HL-60 (cell line): ENCODE measurements around the gene EME2.

ENCODE experiments used
- DNase-seq, 2 experiments: peaks; one replicate each; pipeline ENCODE4 v3.0.0-alpha.2; 2010 to 2020; ENCODE audit warnings: low read depth in 1 of 2, low spot score in 1 of 2
- H3K27ac ChIP-seq: fragments of 250-450 bp; sonication (Bioruptor Pico); replicated peaks from 2 replicates; pipeline ENCODE4 v1.5.1; 2020; ENCODE audit warnings: mild to moderate bottlenecking, moderate library complexity
- H3K27me3 ChIP-seq: fragments of 250-450 bp; sonication (Bioruptor Pico); 2 replicates; pipeline ENCODE4 v1.5.1; 2021; ENCODE audit warnings: mild to moderate bottlenecking, moderate library complexity; ENCODE audit not compliant: insufficient read depth, poor library complexity, severe bottlenecking
- H3K4me3 ChIP-seq: replicated peaks from 2 replicates; pipeline ENCODE4 v1.5.1; 2011; ENCODE audit warnings: mild to moderate bottlenecking, control low read depth, low read length; ENCODE audit not compliant: insufficient read depth
- GABPA ChIP-seq: IDR thresholded peaks from 2 replicates; pipeline ENCODE4 v1.6.1; 2012; ENCODE audit warnings: low read depth
- POLR2AphosphoS5 ChIP-seq: IDR thresholded peaks from 2 replicates; pipeline ENCODE4 v1.6.1; 2012; ENCODE audit warnings: low read depth
- SPI1 ChIP-seq: IDR thresholded peaks from 2 replicates; pipeline ENCODE4 v1.6.1; 2012; ENCODE audit warnings: low read depth, mild to moderate bottlenecking, borderline replicate concordance
- TF ChIP-seq, protein P1 (sequence below): IDR thresholded peaks from 2 replicates; pipeline ENCODE4 v1.6.1; 2012; ENCODE audit warnings: low read depth; ENCODE audit not compliant: insufficient replicate concordance
- TF ChIP-seq, protein P2 (sequence below): IDR thresholded peaks from one replicate; pipeline ENCODE4 v1.5.1; 2011; ENCODE audit warnings: low read length, control low read depth, inconsistent platforms; ENCODE audit not compliant: insufficient read depth

EME2 gene

DNA sequence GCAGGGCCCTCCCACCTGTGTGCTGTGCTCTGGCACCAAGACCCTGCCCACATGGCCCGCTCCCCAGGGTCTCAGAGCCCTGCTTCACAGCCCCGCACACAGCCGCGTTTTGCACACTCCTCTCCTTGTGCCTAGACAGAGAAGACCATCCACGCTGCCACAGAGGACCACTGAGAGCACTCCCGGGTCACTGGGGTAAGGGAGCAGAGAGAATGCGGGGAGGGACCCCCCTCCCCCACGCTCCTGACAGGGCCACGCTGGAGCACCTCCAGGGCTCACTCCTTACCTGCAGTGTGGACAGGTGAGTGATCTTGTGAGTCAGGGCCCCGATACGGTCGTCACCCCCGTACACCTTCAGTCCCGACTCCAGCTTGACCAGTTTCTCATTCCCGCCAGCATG lies 47.0 kb downstream of the EME2 start:
- H3K4me3 ChIP-seq, result no peak overlapping the region
- DNase-seq, result no peak
- no peak for TF ChIP-seq SPI1
- TF ChIP-seq POLR2AphosphoS5, result no peak
- TF ChIP-seq, protein P1, sequence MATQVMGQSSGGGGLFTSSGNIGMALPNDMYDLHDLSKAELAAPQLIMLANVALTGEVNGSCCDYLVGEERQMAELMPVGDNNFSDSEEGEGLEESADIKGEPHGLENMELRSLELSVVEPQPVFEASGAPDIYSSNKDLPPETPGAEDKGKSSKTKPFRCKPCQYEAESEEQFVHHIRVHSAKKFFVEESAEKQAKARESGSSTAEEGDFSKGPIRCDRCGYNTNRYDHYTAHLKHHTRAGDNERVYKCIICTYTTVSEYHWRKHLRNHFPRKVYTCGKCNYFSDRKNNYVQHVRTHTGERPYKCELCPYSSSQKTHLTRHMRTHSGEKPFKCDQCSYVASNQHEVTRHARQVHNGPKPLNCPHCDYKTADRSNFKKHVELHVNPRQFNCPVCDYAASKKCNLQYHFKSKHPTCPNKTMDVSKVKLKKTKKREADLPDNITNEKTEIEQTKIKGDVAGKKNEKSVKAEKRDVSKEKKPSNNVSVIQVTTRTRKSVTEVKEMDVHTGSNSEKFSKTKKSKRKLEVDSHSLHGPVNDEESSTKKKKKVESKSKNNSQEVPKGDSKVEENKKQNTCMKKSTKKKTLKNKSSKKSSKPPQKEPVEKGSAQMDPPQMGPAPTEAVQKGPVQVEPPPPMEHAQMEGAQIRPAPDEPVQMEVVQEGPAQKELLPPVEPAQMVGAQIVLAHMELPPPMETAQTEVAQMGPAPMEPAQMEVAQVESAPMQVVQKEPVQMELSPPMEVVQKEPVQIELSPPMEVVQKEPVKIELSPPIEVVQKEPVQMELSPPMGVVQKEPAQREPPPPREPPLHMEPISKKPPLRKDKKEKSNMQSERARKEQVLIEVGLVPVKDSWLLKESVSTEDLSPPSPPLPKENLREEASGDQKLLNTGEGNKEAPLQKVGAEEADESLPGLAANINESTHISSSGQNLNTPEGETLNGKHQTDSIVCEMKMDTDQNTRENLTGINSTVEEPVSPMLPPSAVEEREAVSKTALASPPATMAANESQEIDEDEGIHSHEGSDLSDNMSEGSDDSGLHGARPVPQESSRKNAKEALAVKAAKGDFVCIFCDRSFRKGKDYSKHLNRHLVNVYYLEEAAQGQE, result no peak
- TF ChIP-seq, protein P2, sequence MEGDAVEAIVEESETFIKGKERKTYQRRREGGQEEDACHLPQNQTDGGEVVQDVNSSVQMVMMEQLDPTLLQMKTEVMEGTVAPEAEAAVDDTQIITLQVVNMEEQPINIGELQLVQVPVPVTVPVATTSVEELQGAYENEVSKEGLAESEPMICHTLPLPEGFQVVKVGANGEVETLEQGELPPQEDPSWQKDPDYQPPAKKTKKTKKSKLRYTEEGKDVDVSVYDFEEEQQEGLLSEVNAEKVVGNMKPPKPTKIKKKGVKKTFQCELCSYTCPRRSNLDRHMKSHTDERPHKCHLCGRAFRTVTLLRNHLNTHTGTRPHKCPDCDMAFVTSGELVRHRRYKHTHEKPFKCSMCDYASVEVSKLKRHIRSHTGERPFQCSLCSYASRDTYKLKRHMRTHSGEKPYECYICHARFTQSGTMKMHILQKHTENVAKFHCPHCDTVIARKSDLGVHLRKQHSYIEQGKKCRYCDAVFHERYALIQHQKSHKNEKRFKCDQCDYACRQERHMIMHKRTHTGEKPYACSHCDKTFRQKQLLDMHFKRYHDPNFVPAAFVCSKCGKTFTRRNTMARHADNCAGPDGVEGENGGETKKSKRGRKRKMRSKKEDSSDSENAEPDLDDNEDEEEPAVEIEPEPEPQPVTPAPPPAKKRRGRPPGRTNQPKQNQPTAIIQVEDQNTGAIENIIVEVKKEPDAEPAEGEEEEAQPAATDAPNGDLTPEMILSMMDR, result no peak
- no peaks in the 10 kb centered on the region for H3K27me3 ChIP-seq
- no peak overlapping the region for H3K27ac ChIP-seq

DNA sequence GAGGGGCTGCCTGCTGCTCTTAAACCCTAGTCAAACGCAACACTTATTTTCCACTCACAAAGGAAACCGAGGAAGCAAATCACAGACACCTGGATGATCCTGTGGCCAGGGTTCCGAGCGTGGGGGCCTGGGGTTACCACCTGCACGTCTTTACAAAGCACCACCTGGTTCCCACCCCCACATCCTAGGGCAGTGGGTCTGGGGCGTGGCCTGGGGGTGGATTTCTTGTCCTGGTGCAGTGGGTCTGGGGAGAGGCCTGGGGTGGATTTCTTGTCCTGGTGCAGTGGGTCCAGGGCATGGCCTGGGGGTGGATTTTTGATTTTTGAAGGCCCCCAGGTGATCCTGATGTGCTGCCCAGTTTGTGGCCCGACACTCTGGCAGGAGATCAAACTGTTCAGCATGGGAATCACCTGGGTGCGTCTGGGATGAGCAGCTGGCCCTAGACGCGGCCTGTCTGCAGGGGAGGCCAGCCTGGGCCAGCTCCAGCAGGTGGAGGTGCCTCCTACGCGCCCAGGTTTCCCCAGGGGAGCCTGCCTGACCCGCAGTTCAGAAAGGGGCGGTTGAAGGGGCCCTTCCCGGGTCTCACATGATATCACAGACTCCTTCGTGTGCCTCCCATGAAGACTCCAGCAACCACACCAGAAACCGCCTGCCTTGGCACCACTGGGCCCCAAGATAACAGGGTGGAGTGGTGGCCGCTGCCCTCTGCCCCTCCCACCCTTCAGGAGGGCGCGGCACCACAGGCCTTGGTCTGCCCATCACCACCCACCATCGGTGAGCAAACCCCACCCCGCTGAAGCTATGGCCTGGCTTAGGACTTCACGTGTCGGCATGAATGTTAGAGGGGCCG lies 47.7 kb downstream of the EME2 start:
- H3K27ac ChIP-seq, result no peak overlapping the region
- no peak for DNase-seq
- TF ChIP-seq GABPA (no peak), POLR2AphosphoS5 (no peak)
- TF ChIP-seq, protein P2, result no peak

DNA sequence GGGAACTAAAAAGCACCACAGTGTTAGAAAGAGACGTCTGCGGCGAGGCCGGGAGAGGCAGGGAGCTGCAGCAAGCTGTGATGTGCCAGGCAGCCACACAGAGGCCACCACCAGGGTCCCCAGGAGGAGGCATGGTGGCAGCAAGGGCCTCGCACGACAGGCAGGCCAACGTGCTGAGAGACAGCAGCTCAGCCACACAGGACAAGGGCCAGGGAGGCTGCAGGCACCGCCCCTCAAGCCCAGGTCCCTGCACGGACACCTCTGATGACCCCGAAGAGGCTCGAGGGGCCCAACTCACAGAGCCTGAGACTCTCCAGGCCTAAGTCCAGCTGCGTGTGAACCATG lies 48.3 kb downstream of the EME2 start:
- DNase-seq, result no peak
- Histone ChIP-seq H3K27ac (no peak overlapping the region), H3K27me3 (no peaks in the 10 kb centered on the region), H3K4me3 (no peak overlapping the region)
- no peak for TF ChIP-seq POLR2AphosphoS5
- TF ChIP-seq, protein P1, result no peak
- TF ChIP-seq, protein P2, result no peak
- no peak for TF ChIP-seq SPI1
- TF ChIP-seq GABPA, result no peak

More for the DNA sequence above, 47.7 kb downstream of the EME2 start:
- Histone ChIP-seq H3K4me3 (no peak overlapping the region), H3K27me3 (no peaks in the 10 kb centered on the region)
